Suprapubic skin (tissue), 4 donors: ENCODE measurements around the gene ANK3. TPM values are rescaled to one million over a fixed set of nuclear protein-coding genes. Genes with fewer than 3 reads are reported as not detected.

Source experiments
- DNase-seq, 2 donors: peaks; one replicate each; pipeline ENCODE4 v3.0.0-alpha.2; 2019; ENCODE audit warnings: low spot score in 2 of 2
- H3K27ac ChIP-seq: fragments of 200-600 bp; sonication (generic); one replicate; pipeline ENCODE4 v1.5.1; 2019
- H3K27me3 ChIP-seq: fragments of 200-600 bp; sonication (generic); one replicate; pipeline ENCODE4 v1.5.1; 2019
- H3K36me3 ChIP-seq: fragments of 200-600 bp; sonication (generic); one replicate; pipeline ENCODE4 v1.5.1; 2019
- H3K4me1 ChIP-seq: fragments of 200-600 bp; sonication (generic); one replicate; pipeline ENCODE4 v1.5.1; 2019
- H3K4me3 ChIP-seq: fragments of 200-600 bp; sonication (generic); one replicate; pipeline ENCODE4 v1.5.1; 2019; ENCODE audit warnings: mild to moderate bottlenecking
- H3K9me3 ChIP-seq: fragments of 200-600 bp; sonication (generic); one replicate; pipeline ENCODE4 v1.5.1; 2019
- EP300 ChIP-seq: sonication (generic); formaldehyde crosslinking; IDR thresholded peaks from one replicate; pipeline ENCODE4 v1.6.1; 2017; ENCODE audit warnings: antibody characterized with exemption
- POLR2A ChIP-seq, 2 donors: fragments of 450-650 bp; IDR thresholded peaks; one replicate each; pipeline ENCODE4 v1.6.1; 2017; ENCODE audit warnings: antibody characterized with exemption in 2 of 2, mild to moderate bottlenecking in 2 of 2, moderate library complexity in 2 of 2
- POLR2AphosphoS5 ChIP-seq, 3 donors: sonication (generic); formaldehyde crosslinking; IDR thresholded peaks; one replicate each; pipeline ENCODE4 v1.6.1; 2017; ENCODE audit warnings: antibody characterized with exemption in 3 of 3
- WGBS: methylation state at CpG from one replicate; pipeline ENCODE4 v1.1.5; 2018; 5-methylcytosine and 5-hydroxymethylcytosine counted together
- total RNA-seq, 4 donors: library from RNA; depleted of rRNA; stranded (reverse); fragments of >200 nt; gene quantifications; one replicate each; pipeline ENCODE4 v1.1.0, GENCODE V29; 2016
- TF ChIP-seq, protein P1 (sequence below), 2 donors: fragments of 200-600 bp in 1 of 2; fragments of 450-650 bp in 1 of 2; sonication (generic) in 1 of 2; IDR thresholded peaks; one replicate each; pipeline ENCODE4 v1.5.1; 2016 to 2019; ENCODE audit warnings: antibody characterized with exemption in 2 of 2, mild to moderate bottlenecking in 1 of 2, moderate library complexity in 1 of 2

The ANK3 gene
- total RNA-seq, 4 donors from 2014 or later: 89.1 to 191 (median 112) TPM

DNA sequence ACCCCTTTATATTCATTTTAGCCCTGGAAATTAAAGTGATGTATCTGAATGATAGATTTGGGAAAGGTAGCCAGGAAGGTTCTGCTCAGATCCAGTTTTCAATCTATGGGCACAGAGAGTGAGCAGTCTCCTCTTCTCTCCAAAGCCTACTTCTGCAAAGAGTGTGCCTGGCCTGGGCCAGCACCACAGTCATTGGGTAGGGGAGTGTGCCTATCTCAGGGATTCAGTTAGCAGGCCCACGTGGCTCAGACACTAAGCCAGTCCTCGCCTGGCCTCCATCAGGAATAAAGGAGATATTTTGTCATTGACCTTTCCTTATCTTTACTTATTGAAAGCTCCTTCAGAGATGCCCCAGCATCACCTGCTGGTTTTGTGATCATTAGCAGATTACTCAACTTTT, 267.5 kb downstream of the ANK3 start:
- Histone ChIP-seq H3K4me1 (peaks cover 16% of the 10 kb centered on the region), H3K27ac (peak overlapping the region; percentile 74), H3K27me3 (no peaks in the 10 kb centered on the region), H3K4me3 (no peak overlapping the region), H3K36me3 (no peaks in the 10 kb centered on the region), H3K9me3 (no peaks in the 10 kb centered on the region)
- TF ChIP-seq, protein P1, sequence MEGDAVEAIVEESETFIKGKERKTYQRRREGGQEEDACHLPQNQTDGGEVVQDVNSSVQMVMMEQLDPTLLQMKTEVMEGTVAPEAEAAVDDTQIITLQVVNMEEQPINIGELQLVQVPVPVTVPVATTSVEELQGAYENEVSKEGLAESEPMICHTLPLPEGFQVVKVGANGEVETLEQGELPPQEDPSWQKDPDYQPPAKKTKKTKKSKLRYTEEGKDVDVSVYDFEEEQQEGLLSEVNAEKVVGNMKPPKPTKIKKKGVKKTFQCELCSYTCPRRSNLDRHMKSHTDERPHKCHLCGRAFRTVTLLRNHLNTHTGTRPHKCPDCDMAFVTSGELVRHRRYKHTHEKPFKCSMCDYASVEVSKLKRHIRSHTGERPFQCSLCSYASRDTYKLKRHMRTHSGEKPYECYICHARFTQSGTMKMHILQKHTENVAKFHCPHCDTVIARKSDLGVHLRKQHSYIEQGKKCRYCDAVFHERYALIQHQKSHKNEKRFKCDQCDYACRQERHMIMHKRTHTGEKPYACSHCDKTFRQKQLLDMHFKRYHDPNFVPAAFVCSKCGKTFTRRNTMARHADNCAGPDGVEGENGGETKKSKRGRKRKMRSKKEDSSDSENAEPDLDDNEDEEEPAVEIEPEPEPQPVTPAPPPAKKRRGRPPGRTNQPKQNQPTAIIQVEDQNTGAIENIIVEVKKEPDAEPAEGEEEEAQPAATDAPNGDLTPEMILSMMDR (IDR thresholded peaks at IDR 0.05): no peak
- no peak for TF ChIP-seq POLR2AphosphoS5 (IDR thresholded peaks at IDR 0.05)
- no peak for TF ChIP-seq POLR2A (IDR thresholded peaks at IDR 0.05)
- no peak for TF ChIP-seq EP300
- DNase-seq: no peak
- WGBS: 76% methylated on average over 2 of the region's 2 CpGs

DNA sequence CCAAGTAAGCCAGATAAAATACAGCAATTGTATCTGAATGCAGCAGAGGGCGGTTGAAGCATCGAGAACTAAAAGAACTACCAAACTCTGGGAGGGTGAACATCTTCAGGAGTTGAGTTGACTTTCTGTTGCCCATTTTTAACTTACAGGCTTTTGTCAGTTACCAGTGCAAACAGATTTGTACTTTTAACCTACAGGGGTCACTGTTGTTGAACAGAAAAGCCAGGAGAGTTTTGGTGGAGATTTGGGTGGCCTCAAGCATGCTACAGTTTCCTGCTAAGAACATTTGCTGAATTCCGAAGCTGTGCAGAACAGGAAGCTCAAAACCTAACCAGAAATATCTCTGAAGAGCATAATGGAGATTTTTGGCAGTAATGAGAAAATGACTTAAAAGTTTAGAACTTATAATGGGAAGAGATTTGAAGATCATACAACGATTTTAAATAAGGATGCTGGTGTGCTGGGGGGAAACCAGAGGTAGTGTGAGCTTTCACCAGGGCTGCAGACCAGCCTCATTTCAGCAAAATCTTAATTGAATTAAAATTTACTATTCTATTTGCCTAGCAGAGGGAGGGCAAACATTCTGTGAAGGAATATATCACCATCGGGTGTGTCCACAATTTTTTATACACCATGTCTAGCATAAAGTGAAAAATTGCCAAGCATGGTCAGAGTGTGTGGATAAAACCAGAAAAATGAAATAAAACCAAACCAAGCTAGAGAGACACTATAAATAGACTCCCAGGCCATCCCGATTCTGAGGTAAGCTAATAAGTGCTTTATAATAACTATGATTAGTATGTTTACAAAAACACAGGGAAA, 274.7 kb downstream of the ANK3 start:
- peaks cover 6% of the 10 kb centered on the region for H3K4me1 ChIP-seq
- 53% methylated on average over 6 of the region's 6 CpGs for WGBS
- TF ChIP-seq POLR2A (IDR thresholded peaks at IDR 0.05) (no peak), POLR2AphosphoS5 (IDR thresholded peaks at IDR 0.05) (no peak)
- TF ChIP-seq, protein P1 (IDR thresholded peaks at IDR 0.05): peak; percentile 11 to 35
- no peak overlapping the region for H3K27ac ChIP-seq
- H3K27me3 ChIP-seq: no peaks in the 10 kb centered on the region
- no peaks in the 10 kb centered on the region for H3K36me3 ChIP-seq
- no peak for DNase-seq
- no peaks in the 10 kb centered on the region for H3K9me3 ChIP-seq
- no peak overlapping the region for H3K4me3 ChIP-seq

DNA sequence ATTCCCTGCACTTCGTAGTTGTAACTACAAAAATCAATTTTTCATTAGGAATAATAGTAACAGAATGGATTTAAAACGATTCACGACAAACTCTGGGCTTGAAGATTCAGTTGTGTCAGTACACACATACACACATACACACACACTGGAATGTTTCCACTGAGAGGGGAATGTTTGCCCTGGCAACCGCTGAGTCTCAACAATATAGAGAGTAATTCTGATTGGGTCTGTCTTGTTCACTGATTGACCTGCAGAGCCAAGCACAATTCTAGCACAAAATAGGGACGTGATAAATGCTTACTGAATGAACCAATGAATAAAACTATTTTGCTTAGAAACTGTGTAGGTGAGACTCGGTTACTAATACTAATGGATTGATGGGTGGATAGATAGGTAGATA, 278.9 kb downstream of the ANK3 start:
- H3K27ac ChIP-seq: no peak overlapping the region
- no peaks in the 10 kb centered on the region for H3K27me3 ChIP-seq
- no peaks in the 10 kb centered on the region for H3K9me3 ChIP-seq
- peaks cover 6% of the 10 kb centered on the region for H3K4me1 ChIP-seq
- DNase-seq: no peak
- 75% methylated on average over 6 of the region's 6 CpGs for WGBS
- H3K36me3 ChIP-seq: peaks cover 8% of the 10 kb centered on the region
- H3K4me3 ChIP-seq: no peak overlapping the region
- TF ChIP-seq, protein P1 (IDR thresholded peaks at IDR 0.05): no peak
- no peak for TF ChIP-seq EP300
- TF ChIP-seq POLR2A (IDR thresholded peaks at IDR 0.05): no peak
- TF ChIP-seq POLR2AphosphoS5 (IDR thresholded peaks at IDR 0.05): no peak

DNA sequence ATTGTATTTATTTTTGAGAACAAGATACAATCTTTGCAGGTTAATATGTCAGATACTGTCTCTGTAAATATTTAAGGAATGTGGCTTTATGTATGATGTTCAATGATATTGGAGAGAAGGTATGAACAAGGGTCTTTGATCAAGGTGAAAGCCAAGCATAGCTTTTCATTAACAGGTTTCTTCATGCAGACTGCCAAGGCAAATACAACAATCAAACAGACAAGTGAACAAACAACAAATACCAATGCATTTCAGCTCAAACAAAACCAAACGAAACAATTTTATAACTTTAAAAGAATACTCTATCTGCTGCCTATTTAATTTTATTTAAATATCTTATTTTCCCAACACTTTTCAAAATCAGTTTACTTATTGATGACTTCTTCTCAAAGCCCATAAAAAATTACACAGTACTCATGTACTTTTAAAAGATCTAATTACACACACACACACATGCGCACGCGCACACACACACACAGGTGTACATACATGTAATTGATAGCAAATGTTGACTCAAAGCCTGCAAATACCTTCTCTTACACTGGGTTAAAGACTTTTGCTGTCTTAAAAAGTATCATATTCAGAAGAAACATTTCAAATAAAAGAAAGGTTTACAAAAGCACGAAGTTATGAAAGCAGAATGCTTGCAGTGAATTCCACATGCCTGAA, 282.2 kb downstream of the ANK3 start:
- 89% methylated on average over 5 of the region's 5 CpGs for WGBS
- TF ChIP-seq, protein P1 (IDR thresholded peaks at IDR 0.05): no peak
- no peak for TF ChIP-seq POLR2AphosphoS5 (IDR thresholded peaks at IDR 0.05)
- TF ChIP-seq POLR2A (IDR thresholded peaks at IDR 0.05): no peak
- no peak for TF ChIP-seq EP300
- Histone ChIP-seq H3K27ac (no peak overlapping the region), H3K4me1 (no peaks in the 10 kb centered on the region), H3K36me3 (peaks cover 15% of the 10 kb centered on the region), H3K9me3 (no peaks in the 10 kb centered on the region), H3K27me3 (no peaks in the 10 kb centered on the region), H3K4me3 (no peak overlapping the region)
- no peak for DNase-seq

DNA sequence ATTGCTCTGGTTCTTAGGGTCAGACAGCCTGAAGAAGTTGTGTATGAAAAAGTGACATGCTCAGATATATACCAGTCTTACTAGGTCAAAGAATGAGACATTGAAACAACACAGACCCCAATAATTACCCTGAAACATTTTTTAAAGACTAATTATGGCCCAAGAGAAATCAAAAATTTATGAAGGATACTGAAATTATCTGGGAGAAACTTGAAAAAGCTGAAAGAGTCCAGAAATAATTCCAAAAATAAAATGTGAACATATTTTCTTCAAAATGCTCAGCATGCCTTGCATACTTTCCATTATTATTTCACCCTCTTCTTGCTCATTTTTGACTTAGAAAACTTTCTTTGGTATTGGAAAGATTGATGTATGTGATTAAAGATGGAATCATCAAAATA, 284.4 kb downstream of the ANK3 start:
- TF ChIP-seq POLR2AphosphoS5 (IDR thresholded peaks at IDR 0.05) (no peak), POLR2A (IDR thresholded peaks at IDR 0.05) (no peak), EP300 (no peak)
- TF ChIP-seq, protein P1 (IDR thresholded peaks at IDR 0.05): no peak
- no peaks in the 10 kb centered on the region for H3K9me3 ChIP-seq
- DNase-seq: no peak
- peaks cover 15% of the 10 kb centered on the region for H3K36me3 ChIP-seq
- no peak overlapping the region for H3K27ac ChIP-seq
- no peaks in the 10 kb centered on the region for H3K27me3 ChIP-seq
- no peak overlapping the region for H3K4me3 ChIP-seq
- H3K4me1 ChIP-seq: no peaks in the 10 kb centered on the region
